K562 (cell line): Measurements from ENCODE around the gene TTC23L. TPM values are rescaled to one million over a fixed set of nuclear protein-coding genes. Genes with fewer than 3 reads are reported as not detected.
A peak's percentile ranks its signal among the peaks of the same experiment; 100 is the strongest.

Experiments used
- CREB1 ChIP-seq, 2 experiments: sonication (generic) in 1 of 2; formaldehyde crosslinking in 1 of 2; IDR thresholded peaks; 2 replicates each; pipeline versions ENCODE4 v1.6.1 to v1.8.0; 2012 to 2022; ENCODE audit warnings: inconsistent platforms in 1 of 2, mild to moderate bottlenecking in 1 of 2, missing genetic modification reagents in 1 of 2, moderate library complexity in 1 of 2
- HES1 ChIP-seq: fragments of 450-650 bp; IDR thresholded peaks from 2 replicates; pipeline ENCODE4 v1.6.1; 2016; ENCODE audit warnings: low read depth, mild to moderate bottlenecking, moderate library complexity
- HNRNPLL ChIP-seq: fragments of 200-400 bp; formaldehyde crosslinking; IDR thresholded peaks from 2 replicates; pipeline ENCODE4 v1.6.1; 2017; ENCODE audit warnings: low read length, low read depth, mild to moderate bottlenecking; ENCODE audit not compliant: poor library complexity, severe bottlenecking
- HOMEZ ChIP-seq: fragments of 250-450 bp; sonication (Bioruptor Pico); IDR thresholded peaks from 2 replicates; pipeline ENCODE4 v1.4.0; 2020; ENCODE audit warnings: mild to moderate bottlenecking, moderate library complexity
- KLF16 ChIP-seq: IDR thresholded peaks from 2 replicates; pipeline ENCODE4 v1.6.1; 2016; ENCODE audit warnings: antibody characterized with exemption
- MGA ChIP-seq: fragments of 450-650 bp; IDR thresholded peaks from 2 replicates; pipeline ENCODE4 v1.6.1; 2016; ENCODE audit warnings: mild to moderate bottlenecking, moderate library complexity
- MXD1 ChIP-seq: fragments of 250-450 bp; sonication (Bioruptor Pico); IDR thresholded peaks from 2 replicates; pipeline ENCODE4 v1.8.0; 2021; ENCODE audit warnings: borderline replicate concordance, mild to moderate bottlenecking, moderate library complexity; ENCODE audit not compliant: poor library complexity, severe bottlenecking
- PCBP1 ChIP-seq: fragments of 200-400 bp; formaldehyde crosslinking; IDR thresholded peaks from 2 replicates; pipeline ENCODE4 v1.6.1; 2018; ENCODE audit warnings: mild to moderate bottlenecking, low read depth, low read length; ENCODE audit not compliant: poor library complexity, severe bottlenecking
- PHF20 ChIP-seq: fragments of 450-650 bp; IDR thresholded peaks from 2 replicates; pipeline ENCODE4 v1.6.1; 2018; ENCODE audit not compliant: partially characterized antibody
- RHOXF2B ChIP-seq: fragments of 250-450 bp; sonication (Bioruptor Pico); conservative IDR thresholded peaks from 2 replicates; pipeline ENCODE4 v1.5.1; 2021
- SMAD1 ChIP-seq: fragments of 150-350 bp; IDR thresholded peaks from 2 replicates; pipeline ENCODE4 v1.6.1; 2014; ENCODE audit warnings: low read length, low read depth; ENCODE audit not compliant: partially characterized antibody
- TRIM24 ChIP-seq, 2 experiments: fragments of 450-650 bp; IDR thresholded peaks; 2 replicates each; pipeline ENCODE4 v1.6.1; 2016
- ZNF146 ChIP-seq: IDR thresholded peaks from one replicate; pipeline ENCODE4 v1.6.1; 2018; ENCODE audit warnings: missing compliant biosample characterization; ENCODE audit not compliant: unreplicated experiment
- polyA plus RNA-seq, 8 experiments: library from polyadenylated mRNA; depleted of rRNA in 4 of 8; stranded (reverse) in 5 of 8; unstranded in 3 of 8; fragments of >200 nt; fragmentation: Nextera tagmentation in 2 of 8; fragmentation: Illumina TruSeq in 1 of 8; extraction: Ambion mirVana in 2 of 8; extraction: Trizol in 1 of 8; gene quantifications; 2 replicates each; pipeline versions ENCODE4 v1.2.1 to v1.2.3, GENCODE V29; 2011 to 2014; ENCODE audit warnings: inconsistent platforms in 1 of 8, missing spikeins in 1 of 8
- total RNA-seq, 7 experiments: library from RNA; depleted of rRNA in 6 of 7; stranded (reverse); fragments of >200 nt in 6 of 7; fragmentation: Illumina TruSeq in 2 of 7; extraction: Trizol in 2 of 7; gene quantifications; 2 replicates each; pipeline versions ENCODE4 v1.2.1 to v1.2.3, GENCODE V29; 2011 to 2021; ENCODE audit warnings: low replicate concordance in 1 of 7

Gene TTC23L
- total and polyA plus RNA-seq, 9 of the 15 experiments (the other 6 are each of a cell fraction or from before 2014, with no cell fraction given): 0.03 to 0.32 (median 0.14) TPM; not detected in 2

GRCh38 chr5:34929134-34929719 lies 90.3 kb downstream of the TTC23L start, which contains the start of gene DNAJC21 (continued):
- TF ChIP-seq PCBP1 (no peak), HES1 (no peak), SMAD1 (peak; percentile 32), MXD1 (CRISPR knock-in tag) (no peak), RHOXF2B (CRISPR knock-in tag) (no peak), CREB1 (IDR thresholded peaks at IDR 0.05) (peak; percentile 42; the same call in 1 of the 2 replicates), CREB1 (CRISPR knock-in tag; IDR thresholded peaks at IDR 0.05) (no peak), MGA (no peak), TRIM24 (IDR thresholded peaks at IDR 0.05) (no peak; a peak in 1 of 4 replicates), HOMEZ (no peak), HNRNPLL (peak; percentile 48), ZNF146 (CRISPR knock-in tag) (no peak), KLF16 (peak; percentile 49; the same call in 1 of the 2 replicates), PHF20 (no peak)
